Rectal smooth muscle tissue (tissue), 1 donor: ENCODE results near the gene RASEF.

Experiments
- H3K27ac ChIP-seq: one replicate; pipeline ENCODE4 v1.7.0; 2013; ENCODE audit warnings: low read depth, low read length, inconsistent platforms
- H3K27me3 ChIP-seq: one replicate; pipeline ENCODE4 v1.7.0; 2013; ENCODE audit warnings: low read length; ENCODE audit not compliant: control insufficient read depth, insufficient read depth
- H3K36me3 ChIP-seq: one replicate; pipeline ENCODE4 v1.7.0; 2013; ENCODE audit warnings: low read length; ENCODE audit not compliant: control insufficient read depth, insufficient read depth
- H3K4me1 ChIP-seq: one replicate; pipeline ENCODE4 v1.7.0; 2013; ENCODE audit warnings: low read length; ENCODE audit not compliant: control insufficient read depth, insufficient read depth
- H3K4me3 ChIP-seq: one replicate; pipeline ENCODE4 v1.7.0; 2013; ENCODE audit warnings: low read length
- H3K9ac ChIP-seq: one replicate; pipeline ENCODE4 v1.7.0; 2013; ENCODE audit warnings: low read length

The RASEF gene

DNA sequence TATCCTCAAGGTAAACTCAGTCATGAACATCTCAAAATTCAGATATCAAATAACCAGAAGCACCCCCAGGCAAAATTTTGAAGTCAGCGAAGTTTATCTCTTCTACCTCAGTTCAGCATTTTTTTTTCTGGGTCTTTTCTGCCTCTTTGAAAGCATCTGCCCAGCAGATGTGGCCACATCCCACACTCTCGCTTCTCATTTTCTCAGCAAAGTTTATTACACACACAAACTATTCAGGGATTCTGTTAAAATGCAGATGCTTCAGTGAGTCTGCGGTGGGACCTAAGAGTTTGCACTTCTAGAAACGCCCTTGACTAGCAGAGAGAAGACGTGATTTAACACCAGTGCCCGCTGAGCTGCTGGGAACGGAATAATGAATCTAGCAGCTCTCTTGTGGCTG lies 19.3 kb downstream of the RASEF start:
- H3K4me1 ChIP-seq = no peaks in the 10 kb centered on the region
- no peak overlapping the region for H3K9ac ChIP-seq
- H3K4me3 ChIP-seq = no peak overlapping the region
- H3K36me3 ChIP-seq = no peaks in the 10 kb centered on the region
- no peak overlapping the region for H3K27ac ChIP-seq
- H3K27me3 ChIP-seq = no peaks in the 10 kb centered on the region

DNA sequence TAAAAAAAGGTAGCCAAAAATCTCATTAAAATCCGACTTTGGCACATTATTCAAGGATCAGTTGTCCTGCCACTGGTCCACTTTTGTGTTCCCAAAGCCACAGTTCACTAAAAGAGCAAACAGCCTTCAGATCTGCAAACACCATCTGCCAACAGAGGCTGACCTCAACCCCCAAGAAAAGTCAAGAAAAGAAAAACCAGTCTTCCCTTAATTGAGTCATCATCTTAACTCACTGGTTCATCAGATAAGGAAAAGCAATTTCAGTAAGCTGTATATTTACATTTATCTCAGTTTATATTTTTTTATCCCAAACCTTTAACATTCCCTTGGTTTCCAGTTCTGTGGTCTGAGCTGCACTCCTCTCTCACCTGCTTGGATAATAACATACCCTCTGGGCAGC lies 21.2 kb downstream of the RASEF start:
- H3K4me3 ChIP-seq = no peak overlapping the region
- no peaks in the 10 kb centered on the region for H3K36me3 ChIP-seq
- H3K4me1 ChIP-seq = no peaks in the 10 kb centered on the region
- H3K27me3 ChIP-seq = no peaks in the 10 kb centered on the region
- H3K27ac ChIP-seq = no peak overlapping the region
- no peak overlapping the region for H3K9ac ChIP-seq

DNA sequence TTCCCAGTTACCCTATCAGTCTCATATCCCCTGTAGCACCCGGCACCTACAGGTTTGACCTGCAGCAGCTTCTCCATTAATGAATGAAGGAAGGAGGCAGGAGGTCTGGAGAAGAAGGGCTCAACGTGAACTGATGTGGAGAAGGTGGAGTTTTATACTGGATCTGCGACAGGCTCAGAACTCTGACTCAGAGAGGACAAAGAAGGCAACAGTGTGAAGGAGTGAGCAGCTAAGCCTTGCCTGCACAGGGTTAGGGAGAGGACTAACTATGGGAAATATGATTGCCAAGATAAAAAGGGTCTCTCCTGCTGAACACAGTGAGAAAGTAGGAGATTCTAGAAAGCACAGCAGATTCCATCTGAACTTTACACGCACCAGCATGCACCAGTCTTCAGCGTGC lies 23.6 kb downstream of the RASEF start:
- Histone ChIP-seq H3K27me3 (no peaks in the 10 kb centered on the region), H3K27ac (no peak overlapping the region), H3K9ac (no peak overlapping the region), H3K36me3 (no peaks in the 10 kb centered on the region), H3K4me3 (no peak overlapping the region), H3K4me1 (no peaks in the 10 kb centered on the region)

DNA sequence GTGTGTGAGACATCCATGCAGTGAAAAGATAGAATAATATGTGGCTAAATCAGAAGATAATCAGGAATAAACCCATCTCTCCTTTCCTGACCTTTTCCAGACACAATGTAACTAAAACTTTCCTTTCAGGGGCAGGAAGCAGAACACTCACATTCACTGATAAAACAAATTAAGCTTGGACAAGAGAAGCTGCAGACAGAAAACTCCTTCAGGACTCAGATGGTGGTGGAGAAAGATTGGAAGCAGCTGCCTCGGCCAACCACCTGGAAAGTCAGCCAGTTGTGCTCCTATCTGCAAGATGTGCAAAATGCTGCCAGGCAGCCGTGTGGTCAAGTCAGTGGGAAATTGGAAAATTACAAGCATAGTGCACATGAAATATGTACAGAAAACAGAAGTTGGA lies 26.9 kb downstream of the RASEF start:
- Histone ChIP-seq H3K36me3 (no peaks in the 10 kb centered on the region), H3K4me1 (no peaks in the 10 kb centered on the region)

DNA sequence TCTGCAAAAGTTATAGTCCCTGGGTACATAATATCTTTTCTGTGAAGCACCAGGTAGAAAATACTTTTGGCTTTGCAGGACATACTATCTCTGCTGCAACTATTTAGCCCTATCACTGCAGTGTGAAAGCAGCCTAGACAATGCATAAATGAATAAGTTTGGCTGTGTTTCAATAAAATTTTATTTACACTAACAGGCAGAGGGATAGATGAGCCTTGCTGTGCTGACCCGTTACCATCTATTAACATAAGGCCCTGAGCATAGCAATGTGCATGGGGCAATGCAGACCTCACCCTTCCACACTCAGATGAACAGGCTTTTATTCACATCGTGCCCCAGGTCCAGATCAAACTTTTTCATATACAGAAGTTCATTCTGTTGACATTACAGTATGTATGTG lies 27.8 kb downstream of the RASEF start:
- Histone ChIP-seq H3K4me1 (no peaks in the 10 kb centered on the region), H3K4me3 (no peak overlapping the region), H3K27ac (no peak overlapping the region), H3K9ac (no peak overlapping the region), H3K36me3 (no peaks in the 10 kb centered on the region), H3K27me3 (no peaks in the 10 kb centered on the region)

More for the DNA sequence above, 26.9 kb downstream of the RASEF start:
- Histone ChIP-seq H3K27me3 (no peaks in the 10 kb centered on the region), H3K4me3 (no peak overlapping the region), H3K27ac (no peak overlapping the region), H3K9ac (no peak overlapping the region)

DNA sequence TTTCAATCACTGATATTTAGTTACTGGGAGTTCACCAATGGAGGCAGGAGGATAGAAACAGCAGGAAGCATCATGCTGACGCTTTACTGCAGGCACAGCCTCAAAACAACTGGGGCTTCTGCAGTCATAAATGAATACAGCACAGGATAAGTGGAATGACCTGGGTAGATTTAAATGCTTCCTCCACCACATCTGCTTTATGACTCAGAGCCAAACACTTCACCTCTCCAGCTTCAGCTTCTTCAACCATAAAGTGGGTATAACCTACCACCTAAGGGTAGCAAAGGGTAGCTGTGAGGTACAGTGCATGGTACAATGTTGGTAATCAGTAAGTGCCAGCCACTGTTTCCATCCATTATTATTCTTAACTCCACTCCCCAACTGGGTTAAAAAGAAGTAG lies 28.4 kb downstream of the RASEF start:
- no peaks in the 10 kb centered on the region for H3K4me1 ChIP-seq
- no peaks in the 10 kb centered on the region for H3K36me3 ChIP-seq
- no peak overlapping the region for H3K27ac ChIP-seq
- no peak overlapping the region for H3K9ac ChIP-seq
- H3K4me3 ChIP-seq = no peak overlapping the region
- no peaks in the 10 kb centered on the region for H3K27me3 ChIP-seq

DNA sequence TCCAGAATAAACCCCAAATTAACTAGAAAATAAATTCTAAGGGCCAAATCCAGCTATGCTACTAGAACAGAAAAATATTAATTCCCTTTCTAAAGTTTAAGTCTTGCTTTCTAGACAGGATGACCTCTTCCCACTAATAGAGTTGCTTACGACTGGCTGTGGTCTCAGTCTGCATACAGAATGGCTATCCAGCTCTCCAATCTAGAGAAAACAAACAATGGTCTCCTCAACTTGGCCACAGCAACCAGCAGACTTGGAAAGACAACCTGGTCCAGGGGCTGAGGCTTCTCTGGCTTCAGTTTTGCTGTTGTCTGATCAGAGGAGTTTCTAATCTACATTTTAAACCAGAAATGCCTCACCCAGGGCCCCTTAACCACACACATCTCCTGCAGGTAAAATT lies 28.9 kb downstream of the RASEF start:
- Histone ChIP-seq H3K4me3 (no peak overlapping the region), H3K27ac (no peak overlapping the region), H3K9ac (no peak overlapping the region), H3K27me3 (no peaks in the 10 kb centered on the region), H3K36me3 (no peaks in the 10 kb centered on the region), H3K4me1 (no peaks in the 10 kb centered on the region)

DNA sequence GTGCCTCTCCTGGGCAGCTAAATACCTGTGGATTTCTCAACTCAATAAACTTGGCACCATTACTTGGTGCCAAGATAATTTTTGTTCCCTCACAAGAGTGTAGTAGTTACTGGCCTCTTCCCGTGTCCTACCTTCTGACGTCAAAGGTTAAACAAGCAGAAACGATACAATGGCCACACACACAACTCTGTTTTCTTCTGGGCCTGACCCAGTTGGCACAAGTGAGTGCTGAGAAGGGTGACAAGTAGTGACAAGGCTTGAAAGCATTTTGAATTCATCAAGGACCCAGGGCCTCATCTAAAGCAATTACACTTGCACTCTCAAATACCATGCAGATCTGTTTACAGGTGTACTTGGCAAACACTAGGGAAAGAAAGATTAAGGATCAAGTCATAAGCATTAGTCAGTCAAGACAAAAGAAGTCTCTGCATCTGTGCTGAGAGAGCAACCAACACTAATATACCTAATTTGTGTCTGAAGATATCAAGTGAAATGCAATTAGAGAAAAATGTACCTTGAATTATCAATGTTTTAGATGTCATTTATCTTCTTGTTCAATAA lies 30.8 kb downstream of the RASEF start:
- Histone ChIP-seq H3K4me1 (no peaks in the 10 kb centered on the region), H3K27me3 (no peaks in the 10 kb centered on the region), H3K27ac (no peak overlapping the region), H3K9ac (no peak overlapping the region), H3K4me3 (no peak overlapping the region), H3K36me3 (no peaks in the 10 kb centered on the region)

DNA sequence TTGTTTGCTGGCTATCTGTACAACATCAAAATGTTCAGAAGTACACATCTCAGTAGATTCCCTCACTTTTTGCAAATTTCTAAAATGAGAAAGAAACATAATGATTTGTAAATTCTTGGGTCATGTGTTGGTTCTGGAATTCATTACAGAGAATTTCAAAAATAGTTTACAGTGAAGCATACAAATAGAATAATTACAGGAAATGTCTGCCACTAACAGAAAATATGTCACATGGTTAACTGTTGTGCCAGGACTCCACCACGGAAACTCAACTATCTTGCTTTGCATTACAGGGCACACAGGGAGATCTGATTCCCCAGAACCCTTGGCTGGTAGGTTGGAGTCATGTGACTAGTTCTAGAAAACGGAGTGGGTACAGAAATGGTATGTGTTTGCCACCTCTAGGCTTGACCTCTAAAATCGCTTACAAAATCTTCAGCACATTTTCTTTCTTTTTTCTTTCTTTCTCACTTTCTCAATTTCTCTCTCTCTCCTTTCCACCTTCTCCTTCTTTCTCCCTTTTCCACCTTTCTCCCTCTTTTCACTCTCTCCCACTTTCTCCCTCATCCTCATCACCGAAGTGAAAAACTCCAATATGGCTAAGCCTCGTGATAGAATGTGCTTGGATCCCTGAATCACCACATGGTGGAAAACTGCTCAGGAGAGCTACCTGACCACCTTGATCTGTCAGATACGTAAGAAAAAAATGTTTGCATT lies 32.4 kb downstream of the RASEF start:
- Histone ChIP-seq H3K27me3 (no peaks in the 10 kb centered on the region), H3K9ac (no peak overlapping the region), H3K4me1 (no peaks in the 10 kb centered on the region), H3K27ac (no peak overlapping the region), H3K36me3 (no peaks in the 10 kb centered on the region), H3K4me3 (no peak overlapping the region)

DNA sequence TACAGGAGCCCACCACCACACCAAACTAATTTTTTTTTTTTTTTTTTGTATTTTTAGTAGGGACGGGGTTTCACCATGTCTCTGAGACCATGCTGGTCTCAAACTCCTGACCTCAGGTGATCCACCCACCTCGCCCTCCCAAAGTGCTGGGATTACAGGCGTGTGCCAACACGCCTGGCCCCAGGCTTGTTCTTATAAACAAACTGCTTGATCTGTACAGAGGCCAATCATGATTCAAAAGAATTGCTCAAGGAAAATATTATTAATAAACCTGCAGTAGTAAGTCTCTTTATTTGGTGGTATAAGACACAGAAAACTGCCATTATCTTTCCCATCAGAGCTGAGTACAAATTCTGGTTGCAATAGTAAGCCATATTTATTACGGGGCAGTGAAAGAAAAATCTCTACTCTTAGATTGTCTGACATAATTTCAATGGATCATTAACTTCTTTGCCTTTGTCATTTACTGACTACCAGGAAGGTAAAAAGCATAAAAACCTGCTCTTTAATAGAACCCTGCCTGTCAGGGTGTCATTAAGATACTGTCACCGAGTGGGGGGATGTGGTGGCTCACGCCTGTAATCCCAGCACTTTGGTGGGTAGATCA lies 33.3 kb downstream of the RASEF start:
- Histone ChIP-seq H3K27ac (no peak overlapping the region), H3K4me1 (no peaks in the 10 kb centered on the region)

DNA sequence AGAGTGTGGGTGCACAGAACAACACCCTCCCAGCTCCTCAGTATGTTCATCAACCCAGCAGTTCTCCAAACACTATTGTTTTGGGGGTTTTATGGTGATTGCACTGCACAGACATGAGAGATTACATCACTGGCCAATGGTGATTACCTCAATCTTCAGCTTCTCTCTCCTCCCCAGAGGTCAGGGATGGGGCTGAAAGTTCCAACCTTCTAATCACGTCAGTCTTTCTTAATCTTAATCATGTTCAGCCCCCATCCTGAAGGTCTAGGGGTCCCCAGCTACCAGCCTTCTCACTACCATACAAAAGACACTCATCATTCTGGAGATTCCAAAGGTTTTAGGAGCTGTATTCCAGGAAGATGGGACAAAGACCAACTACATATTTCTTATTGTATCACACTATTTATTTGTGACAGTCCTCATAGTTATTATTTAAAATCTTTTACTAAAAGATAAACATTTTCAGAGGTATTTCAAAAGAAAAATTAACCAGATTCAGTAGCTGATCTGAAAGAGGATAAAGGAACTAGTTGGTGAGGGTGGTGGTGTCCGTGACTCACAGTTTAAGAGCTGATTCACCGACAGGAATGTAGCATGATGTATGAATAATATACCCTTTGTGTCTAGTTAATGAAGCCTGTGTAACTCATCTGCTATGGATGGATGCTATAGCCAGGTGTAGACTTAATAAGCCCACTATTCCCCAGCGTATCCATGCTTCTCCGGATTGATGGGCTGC lies 35.6 kb downstream of the RASEF start:
- Histone ChIP-seq H3K27ac (no peak overlapping the region), H3K4me3 (no peak overlapping the region), H3K9ac (no peak overlapping the region), H3K36me3 (no peaks in the 10 kb centered on the region), H3K4me1 (no peaks in the 10 kb centered on the region), H3K27me3 (no peaks in the 10 kb centered on the region)

More for the DNA sequence above, 33.3 kb downstream of the RASEF start:
- Histone ChIP-seq H3K27me3 (no peaks in the 10 kb centered on the region), H3K36me3 (no peaks in the 10 kb centered on the region), H3K4me3 (no peak overlapping the region), H3K9ac (no peak overlapping the region)

DNA sequence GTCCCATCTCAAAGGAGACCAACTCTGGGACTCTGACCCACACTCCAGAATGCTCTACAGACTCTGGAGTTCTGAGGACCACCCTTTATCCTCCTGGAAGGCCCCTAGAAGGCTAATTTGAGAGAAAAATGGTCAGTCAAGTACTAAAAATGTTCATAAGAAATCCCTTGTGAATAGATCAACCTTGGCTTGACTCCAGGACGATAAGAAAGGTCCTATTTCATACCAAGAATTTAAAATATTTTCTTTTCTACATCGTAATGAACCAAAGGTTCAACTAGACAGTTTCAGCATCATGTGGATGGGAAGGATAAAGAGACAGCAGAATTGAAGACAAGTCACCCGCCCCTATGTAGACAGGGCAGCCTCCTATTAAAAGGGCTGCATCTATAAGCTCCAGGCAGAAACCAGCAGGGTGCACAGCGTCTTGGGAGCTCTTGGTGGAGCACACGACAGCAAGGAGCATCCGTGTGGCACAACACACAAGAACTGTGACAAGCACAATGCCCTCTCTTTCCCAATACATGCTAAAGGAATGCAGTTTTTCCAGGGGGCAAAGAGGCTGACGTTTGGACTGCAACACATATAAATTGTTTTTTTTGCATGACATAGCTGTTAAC lies 38.3 kb downstream of the RASEF start:
- Histone ChIP-seq H3K9ac (no peak overlapping the region), H3K36me3 (no peaks in the 10 kb centered on the region), H3K4me1 (no peaks in the 10 kb centered on the region), H3K27ac (no peak overlapping the region), H3K27me3 (no peaks in the 10 kb centered on the region), H3K4me3 (no peak overlapping the region)
